Mesothelial cell of epicardium (in vitro differentiated cells): ENCODE measurements around the gene MAN1C1. TPM values are rescaled to one million over a fixed set of nuclear protein-coding genes. Genes with fewer than 3 reads are reported as not detected.

ENCODE experiments used
- DNase-seq, 2 experiments: peaks; one replicate each; pipeline ENCODE4 v3.0.0; 2021; ENCODE audit warnings: low spot score in 2 of 2; ENCODE audit not compliant: unreplicated experiment in 2 of 2
- H3K27ac Mint-ChIP-seq: 2 replicates; pipeline ENCODE4 v1.8.0; 2021; ENCODE audit warnings: mixed read lengths
- H3K27me3 Mint-ChIP-seq: 2 replicates; pipeline ENCODE4 v1.8.0; 2021; ENCODE audit warnings: low read depth, mixed read lengths
- H3K36me3 Mint-ChIP-seq: 2 replicates; pipeline ENCODE4 v1.8.0; 2021; ENCODE audit warnings: mixed read lengths
- H3K4me1 Mint-ChIP-seq: 2 replicates; pipeline ENCODE4 v1.8.0; 2021; ENCODE audit warnings: mixed read lengths
- H3K4me3 Mint-ChIP-seq: 2 replicates; pipeline ENCODE4 v1.8.0; 2021; ENCODE audit warnings: mild to moderate bottlenecking, moderate library complexity, mixed read lengths
- H3K9me3 Mint-ChIP-seq: 2 replicates; pipeline ENCODE4 v1.8.0; 2021; ENCODE audit warnings: mixed read lengths
- total RNA-seq: library from RNA; stranded (reverse); gene quantifications from 3 replicates; pipeline ENCODE4 v1.2.1, GENCODE V29; 2021
- TF ChIP-seq, protein P1 (sequence below): fragments of 200-600 bp; sonication (generic); IDR thresholded peaks from one replicate; pipeline ENCODE4 v1.5.0; 2021; ENCODE audit warnings: antibody characterized with exemption; ENCODE audit not compliant: unreplicated experiment

The MAN1C1 gene
- total RNA-seq, 1 donor from 2014 or later = 3.2 TPM

DNA sequence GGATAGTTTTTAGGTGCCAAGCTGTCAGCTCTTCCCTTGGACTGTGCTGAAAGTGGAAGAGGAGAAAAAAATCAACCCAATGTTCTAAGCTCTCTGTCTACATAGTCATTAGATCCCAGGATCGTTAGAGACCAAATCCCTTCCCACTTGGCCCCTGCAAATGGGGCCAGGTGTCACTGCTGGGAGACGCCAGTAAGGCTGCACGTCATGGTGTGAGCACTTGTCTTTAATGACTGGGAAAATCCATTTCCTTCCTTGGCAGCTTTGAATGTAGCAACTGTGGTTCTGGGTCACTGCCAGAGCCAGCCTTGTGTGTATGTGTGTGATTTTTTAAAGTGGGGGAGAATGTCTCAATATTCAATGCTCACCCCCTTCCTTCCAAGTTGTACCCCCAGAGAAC, 59.9 kb downstream of the MAN1C1 start:
- H3K36me3 Mint-ChIP-seq = no peaks in the 10 kb centered on the region
- H3K27me3 Mint-ChIP-seq = peaks cover 7% of the 10 kb centered on the region
- TF ChIP-seq, protein P1, sequence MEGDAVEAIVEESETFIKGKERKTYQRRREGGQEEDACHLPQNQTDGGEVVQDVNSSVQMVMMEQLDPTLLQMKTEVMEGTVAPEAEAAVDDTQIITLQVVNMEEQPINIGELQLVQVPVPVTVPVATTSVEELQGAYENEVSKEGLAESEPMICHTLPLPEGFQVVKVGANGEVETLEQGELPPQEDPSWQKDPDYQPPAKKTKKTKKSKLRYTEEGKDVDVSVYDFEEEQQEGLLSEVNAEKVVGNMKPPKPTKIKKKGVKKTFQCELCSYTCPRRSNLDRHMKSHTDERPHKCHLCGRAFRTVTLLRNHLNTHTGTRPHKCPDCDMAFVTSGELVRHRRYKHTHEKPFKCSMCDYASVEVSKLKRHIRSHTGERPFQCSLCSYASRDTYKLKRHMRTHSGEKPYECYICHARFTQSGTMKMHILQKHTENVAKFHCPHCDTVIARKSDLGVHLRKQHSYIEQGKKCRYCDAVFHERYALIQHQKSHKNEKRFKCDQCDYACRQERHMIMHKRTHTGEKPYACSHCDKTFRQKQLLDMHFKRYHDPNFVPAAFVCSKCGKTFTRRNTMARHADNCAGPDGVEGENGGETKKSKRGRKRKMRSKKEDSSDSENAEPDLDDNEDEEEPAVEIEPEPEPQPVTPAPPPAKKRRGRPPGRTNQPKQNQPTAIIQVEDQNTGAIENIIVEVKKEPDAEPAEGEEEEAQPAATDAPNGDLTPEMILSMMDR = no peak
- DNase-seq = no peak
- no peak overlapping the region for H3K27ac Mint-ChIP-seq
- no peak overlapping the region for H3K4me3 Mint-ChIP-seq
- H3K9me3 Mint-ChIP-seq = peaks cover 10% of the 10 kb centered on the region
- no peaks in the 10 kb centered on the region for H3K4me1 Mint-ChIP-seq

DNA sequence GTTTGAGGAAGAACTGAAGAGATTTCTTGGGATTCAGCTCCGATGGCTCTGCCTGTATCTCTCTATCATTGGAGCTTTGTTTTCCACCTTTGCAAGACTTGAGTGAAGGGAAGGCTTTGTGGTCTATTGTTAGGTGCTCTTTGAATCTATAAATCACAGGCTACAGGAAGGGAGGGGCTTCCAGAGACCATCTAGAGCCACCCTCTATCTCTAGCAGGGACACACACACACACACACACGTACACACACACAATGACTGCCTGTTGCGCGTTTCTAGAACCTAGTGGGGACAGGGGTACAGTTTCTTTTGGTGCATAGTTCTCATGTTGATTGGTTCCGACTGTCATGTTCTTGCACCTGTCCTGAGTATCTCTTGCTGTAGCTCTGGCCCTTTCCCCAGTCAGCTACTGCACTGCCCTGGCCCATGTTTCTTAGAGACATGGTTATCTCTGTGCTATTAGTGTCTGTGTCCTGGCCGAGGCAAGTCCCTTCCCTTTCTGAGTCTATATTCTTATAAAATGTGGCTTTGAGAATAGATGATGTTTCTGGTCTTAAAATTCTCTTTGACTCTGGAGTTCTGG, 60.7 kb downstream of the MAN1C1 start:
- peaks cover 7% of the 10 kb centered on the region for H3K27me3 Mint-ChIP-seq
- H3K27ac Mint-ChIP-seq = no peak overlapping the region
- TF ChIP-seq, protein P1 = no peak

DNA sequence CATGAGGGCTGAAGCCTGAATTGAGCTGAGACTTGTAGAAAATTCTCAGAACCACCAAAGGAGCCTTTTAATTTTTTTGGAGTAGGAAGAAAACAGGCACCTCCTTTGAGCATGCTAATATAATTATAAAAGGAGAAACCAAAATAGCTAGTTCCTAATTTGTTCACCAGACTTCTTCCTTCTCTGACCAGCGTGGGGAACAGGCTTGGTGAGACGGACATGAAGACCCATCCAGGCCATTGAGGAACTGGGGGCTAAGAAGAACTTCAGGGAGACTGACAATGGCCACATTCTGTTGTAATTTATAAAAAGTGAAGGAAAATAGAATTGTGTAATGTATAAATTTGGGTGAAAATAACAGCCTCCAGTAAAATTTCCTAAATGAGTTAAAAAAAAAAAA, 62.6 kb downstream of the MAN1C1 start:
- no peak for DNase-seq
- no peak overlapping the region for H3K27ac Mint-ChIP-seq
- no peak overlapping the region for H3K4me3 Mint-ChIP-seq
- peaks cover 7% of the 10 kb centered on the region for H3K27me3 Mint-ChIP-seq
- TF ChIP-seq, protein P1 = no peak
- peaks cover 4% of the 10 kb centered on the region for H3K9me3 Mint-ChIP-seq
- no peaks in the 10 kb centered on the region for H3K36me3 Mint-ChIP-seq
- peaks cover 8% of the 10 kb centered on the region for H3K4me1 Mint-ChIP-seq

More for the DNA sequence above, 60.7 kb downstream of the MAN1C1 start:
- H3K4me3 Mint-ChIP-seq = no peak overlapping the region
- peaks cover 8% of the 10 kb centered on the region for H3K9me3 Mint-ChIP-seq
- no peak for DNase-seq
- H3K36me3 Mint-ChIP-seq = no peaks in the 10 kb centered on the region
- H3K4me1 Mint-ChIP-seq = no peaks in the 10 kb centered on the region

DNA sequence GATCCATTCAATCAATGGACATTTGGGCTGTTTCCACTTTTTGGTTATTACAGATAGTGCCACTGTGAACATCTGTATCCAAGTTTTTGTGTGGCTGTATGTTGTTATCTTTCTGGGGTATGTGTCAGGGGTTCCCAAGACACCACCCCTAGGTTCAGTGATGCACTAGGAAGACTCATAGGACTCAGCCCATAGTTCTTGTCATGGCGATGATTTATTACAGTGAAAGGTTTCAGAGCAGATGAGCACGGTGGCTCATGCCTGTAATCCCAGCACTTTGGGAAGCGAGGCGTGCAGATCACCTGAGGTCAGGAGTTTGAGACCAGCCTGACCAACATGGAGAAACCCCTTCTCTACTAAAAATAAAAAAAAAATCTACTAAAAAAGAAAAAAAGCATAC, 64.1 kb downstream of the MAN1C1 start:
- TF ChIP-seq, protein P1 = no peak
- DNase-seq = no peak
- Mint-ChIP-seq H3K4me1 (peaks cover 11% of the 10 kb centered on the region), H3K27ac (no peak overlapping the region), H3K27me3 (peaks cover 9% of the 10 kb centered on the region), H3K36me3 (no peaks in the 10 kb centered on the region), H3K9me3 (peaks cover 4% of the 10 kb centered on the region), H3K4me3 (no peak overlapping the region)

DNA sequence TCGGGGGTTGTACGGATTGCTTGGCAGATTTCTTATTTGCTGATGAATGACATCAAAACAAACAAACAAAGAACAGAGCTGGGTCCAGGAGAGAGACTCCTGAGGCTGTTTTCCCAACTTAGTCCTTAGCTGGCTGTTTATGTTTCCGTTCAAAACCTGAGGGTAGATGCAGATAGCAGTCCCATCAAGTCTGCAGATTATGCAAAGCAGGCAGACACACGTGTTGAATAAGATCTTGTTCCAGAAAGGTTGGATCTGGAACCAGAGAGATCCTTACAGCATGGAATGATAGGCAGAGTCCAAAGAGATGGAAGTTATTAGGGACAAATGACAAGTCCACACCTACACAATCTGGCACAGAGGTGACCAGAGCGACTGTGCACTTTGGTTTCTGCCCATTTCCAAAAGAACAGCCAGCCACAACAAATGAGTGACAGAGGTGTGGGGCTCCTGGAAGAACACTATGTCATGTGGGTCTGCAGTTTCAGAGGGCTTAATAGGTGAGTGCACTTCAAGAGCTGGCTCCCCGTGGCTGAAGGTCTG, 65.5 kb downstream of the MAN1C1 start:
- no peaks in the 10 kb centered on the region for H3K36me3 Mint-ChIP-seq
- H3K4me1 Mint-ChIP-seq = peaks cover 16% of the 10 kb centered on the region
- H3K4me3 Mint-ChIP-seq = no peak overlapping the region

More for the DNA sequence above, 65.5 kb downstream of the MAN1C1 start:
- H3K9me3 Mint-ChIP-seq = peaks cover 4% of the 10 kb centered on the region
- TF ChIP-seq, protein P1 = no peak
- H3K27me3 Mint-ChIP-seq = peaks cover 6% of the 10 kb centered on the region
- no peak overlapping the region for H3K27ac Mint-ChIP-seq
- no peak for DNase-seq
